GM12801 (cell line): ENCODE measurements around the gene KCNQ4.

Source experiments
- TF ChIP-seq, protein P1 (sequence below): IDR thresholded peaks from one replicate; pipeline ENCODE4 v1.5.1; 2011; ENCODE audit warnings: control low read depth; ENCODE audit not compliant: insufficient read length; ENCODE audit errors: extremely low read depth

The KCNQ4 gene

DNA sequence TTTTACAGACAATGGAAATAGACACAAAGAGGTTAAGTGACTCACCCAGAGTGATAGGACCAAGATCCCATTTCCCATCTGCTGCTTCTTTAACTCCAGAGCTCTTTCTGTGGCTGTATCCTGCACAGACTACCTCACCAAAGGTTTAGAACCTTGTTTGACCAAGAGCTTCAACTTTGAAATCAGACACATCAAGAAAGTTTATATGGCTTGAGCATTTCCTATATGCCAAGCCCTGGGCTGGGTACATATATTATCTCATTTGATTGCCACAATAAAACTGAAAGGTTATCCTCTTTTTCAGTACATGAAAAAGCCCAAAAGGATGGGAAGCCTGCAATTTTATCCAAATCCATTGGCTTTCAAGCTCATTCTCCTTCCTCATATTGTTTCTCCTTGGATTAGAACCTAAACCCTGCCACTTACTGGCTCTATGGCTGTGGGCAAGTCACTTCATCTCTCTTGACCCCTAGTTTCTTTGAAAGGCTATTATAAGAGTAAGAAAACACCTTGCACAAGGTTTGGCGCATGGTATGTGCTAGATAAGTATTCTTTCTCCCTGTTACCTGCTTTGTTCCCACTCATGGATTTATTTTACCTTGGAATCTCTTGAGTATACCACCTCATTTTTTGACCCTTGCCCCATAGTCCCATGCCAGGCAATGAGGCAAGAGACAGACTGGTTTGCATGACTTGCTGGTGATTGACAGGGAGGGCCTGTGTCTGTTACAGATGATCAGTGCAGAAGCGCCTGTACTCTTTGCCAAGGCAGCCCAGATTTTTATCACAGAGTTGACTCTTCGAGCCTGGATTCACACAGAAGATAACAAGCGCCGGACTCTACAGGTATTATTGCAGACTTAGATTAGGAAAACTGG, 34.5 kb upstream of the KCNQ4 start:
- TF ChIP-seq, protein P1, sequence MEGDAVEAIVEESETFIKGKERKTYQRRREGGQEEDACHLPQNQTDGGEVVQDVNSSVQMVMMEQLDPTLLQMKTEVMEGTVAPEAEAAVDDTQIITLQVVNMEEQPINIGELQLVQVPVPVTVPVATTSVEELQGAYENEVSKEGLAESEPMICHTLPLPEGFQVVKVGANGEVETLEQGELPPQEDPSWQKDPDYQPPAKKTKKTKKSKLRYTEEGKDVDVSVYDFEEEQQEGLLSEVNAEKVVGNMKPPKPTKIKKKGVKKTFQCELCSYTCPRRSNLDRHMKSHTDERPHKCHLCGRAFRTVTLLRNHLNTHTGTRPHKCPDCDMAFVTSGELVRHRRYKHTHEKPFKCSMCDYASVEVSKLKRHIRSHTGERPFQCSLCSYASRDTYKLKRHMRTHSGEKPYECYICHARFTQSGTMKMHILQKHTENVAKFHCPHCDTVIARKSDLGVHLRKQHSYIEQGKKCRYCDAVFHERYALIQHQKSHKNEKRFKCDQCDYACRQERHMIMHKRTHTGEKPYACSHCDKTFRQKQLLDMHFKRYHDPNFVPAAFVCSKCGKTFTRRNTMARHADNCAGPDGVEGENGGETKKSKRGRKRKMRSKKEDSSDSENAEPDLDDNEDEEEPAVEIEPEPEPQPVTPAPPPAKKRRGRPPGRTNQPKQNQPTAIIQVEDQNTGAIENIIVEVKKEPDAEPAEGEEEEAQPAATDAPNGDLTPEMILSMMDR, result no peak

DNA sequence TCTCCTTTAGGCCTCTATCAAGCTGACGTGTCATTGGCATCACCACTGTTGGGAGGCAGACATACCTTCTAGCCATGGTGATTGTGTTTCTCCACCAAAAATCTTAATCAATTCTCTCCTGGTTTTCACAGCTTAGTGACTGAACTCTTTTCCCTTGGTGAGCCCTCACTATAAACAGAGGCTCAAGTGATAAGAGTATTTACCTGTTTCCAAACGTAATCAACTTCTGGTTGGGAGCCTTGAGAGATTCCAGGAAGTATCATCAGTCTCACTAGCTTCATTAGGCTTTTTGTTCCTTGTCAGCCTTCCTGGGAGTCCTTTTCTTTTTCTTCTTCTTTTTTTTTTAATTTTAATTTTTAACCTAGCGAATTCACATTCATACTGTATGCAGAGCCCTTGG, 33.8 kb upstream of the KCNQ4 start:
- TF ChIP-seq, protein P1, result no peak

DNA sequence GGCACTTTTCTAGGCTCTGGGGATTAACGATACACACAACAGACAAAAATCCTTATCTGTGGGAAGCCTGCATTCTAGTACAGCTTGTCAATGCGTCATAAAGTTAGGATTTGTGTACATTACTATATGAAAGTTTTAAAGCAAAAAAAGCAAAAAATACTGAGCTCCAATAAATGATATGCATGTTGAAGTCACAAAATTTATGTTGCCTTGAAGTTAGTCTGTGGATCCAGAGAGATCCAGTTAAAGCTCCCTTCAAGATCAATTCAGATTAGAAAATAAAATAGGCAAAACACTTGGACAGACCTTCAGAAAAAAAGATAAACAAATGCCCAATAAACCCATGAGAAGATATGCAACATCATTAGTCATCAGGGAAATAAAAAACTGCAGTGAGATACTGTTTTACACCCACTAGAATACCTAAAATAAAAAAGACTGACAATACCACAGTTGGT, 33.1 kb upstream of the KCNQ4 start:
- TF ChIP-seq, protein P1, result no peak

DNA sequence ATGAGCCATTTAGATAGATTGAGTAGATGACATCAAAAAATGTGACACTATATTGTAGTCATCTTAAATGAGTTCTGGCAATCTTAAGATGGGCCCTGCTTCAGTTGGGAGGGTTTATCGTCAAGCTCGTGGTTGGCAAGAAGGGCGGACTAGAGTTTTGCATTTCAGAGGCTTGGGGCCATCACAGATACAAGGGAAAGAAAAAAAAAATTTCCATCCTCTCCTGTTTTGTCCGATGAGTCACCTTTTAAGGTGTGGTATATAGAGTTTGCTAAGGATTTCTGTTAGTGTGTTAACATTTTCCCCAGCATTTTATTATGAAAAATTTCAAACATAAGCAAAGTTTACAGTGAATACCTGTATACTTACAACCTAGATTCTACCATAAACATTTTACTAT, 31.8 kb upstream of the KCNQ4 start:
- TF ChIP-seq, protein P1, result no peak

DNA sequence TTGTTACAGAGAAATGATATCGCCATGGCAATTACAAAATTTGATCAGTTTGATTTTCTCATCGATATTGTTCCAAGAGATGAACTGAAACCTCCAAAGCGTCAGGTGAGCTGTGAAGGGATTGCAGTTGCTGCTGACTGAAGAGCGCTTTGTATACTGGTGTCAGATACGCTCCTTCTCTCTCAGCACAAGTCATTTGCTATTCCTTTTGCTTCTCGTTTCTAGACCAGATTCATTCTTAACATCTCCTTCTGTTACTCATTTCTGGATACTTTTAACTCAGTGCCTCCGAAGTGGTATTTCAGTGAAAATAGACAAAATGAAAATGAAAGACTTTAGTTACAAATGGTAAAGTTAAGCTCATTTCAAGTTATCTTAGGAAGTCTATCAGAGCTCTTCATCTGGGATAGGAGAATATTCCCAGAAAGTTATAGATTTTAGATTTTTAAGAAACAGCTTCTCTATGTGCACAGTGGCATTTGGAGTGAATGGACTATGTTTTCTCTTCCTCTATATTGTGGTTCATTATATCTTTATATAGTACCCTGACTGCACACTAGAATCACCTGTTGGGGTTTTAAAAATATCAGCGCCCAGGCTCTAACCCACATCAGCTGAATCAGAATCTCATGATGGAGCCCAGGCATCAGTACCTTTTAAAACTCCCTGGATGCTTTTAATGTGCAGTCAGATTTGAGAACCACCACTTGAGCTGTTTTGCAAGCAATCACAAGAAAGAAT, 30.3 kb upstream of the KCNQ4 start:
- TF ChIP-seq, protein P1, result no peak

DNA sequence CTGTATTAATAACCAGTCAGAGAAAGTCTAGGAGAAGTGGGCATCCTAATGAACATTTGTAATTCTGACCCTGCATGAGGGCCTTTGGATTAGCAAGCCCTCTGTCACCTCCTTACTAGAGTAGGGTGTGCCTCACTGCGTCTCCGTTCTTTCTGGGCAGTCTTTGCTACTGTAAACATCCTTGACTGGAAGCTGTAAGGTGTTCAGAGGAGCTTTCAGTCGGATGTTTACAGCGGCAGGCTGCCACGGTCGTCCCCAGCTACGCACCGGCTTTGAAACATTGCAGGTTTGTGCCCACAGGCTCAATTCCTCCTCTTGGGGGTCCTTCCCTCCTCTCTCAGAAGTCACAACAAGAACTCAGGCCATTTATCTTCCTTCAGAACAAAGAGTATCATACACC, 29.4 kb upstream of the KCNQ4 start:
- TF ChIP-seq, protein P1, result no peak

DNA sequence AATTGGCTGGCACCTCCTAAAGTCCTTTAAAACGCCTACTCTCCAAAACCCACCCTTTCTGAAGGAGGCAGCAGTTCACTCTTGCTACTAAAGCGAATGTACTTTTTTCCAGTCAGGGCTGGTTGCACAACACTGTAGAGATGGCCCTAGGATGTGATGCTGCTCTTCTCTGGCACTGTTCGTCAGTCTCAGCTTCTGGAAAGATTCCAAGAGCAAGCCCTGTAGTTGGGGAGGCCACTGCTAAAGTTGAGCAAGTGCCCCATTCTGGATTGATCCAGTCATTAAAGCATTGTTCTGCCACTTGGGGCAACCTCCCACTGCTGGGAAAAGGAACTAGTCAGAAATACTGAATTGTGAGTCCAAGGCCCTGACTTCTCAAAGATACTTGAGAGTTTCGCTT, 28.5 kb upstream of the KCNQ4 start:
- TF ChIP-seq, protein P1, result no peak
